K562 (cell line): ENCODE data around the gene UBXN2A. TPM values are rescaled to one million over a fixed set of nuclear protein-coding genes. Genes with fewer than 3 reads are reported as not detected.

ENCODE experiments used
- DDX20 ChIP-seq: fragments of 450-650 bp; IDR thresholded peaks from 2 replicates; pipeline ENCODE4 v1.6.1; 2016; ENCODE audit warnings: missing genetic modification characterization, low read depth, mild to moderate bottlenecking, missing compliant biosample characterization, moderate library complexity
- ERF ChIP-seq: fragments of 450-650 bp; formaldehyde crosslinking; IDR thresholded peaks from 2 replicates; pipeline ENCODE4 v1.4.0; 2020; ENCODE audit warnings: mild to moderate bottlenecking, mixed read lengths
- KDM5B ChIP-seq: fragments of 200-600 bp; sonication (generic); IDR thresholded peaks from 2 replicates; pipeline ENCODE4 v1.6.1; 2012; ENCODE audit warnings: low read depth, mild to moderate bottlenecking, moderate library complexity, low read length, control low read depth, inconsistent platforms; ENCODE audit not compliant: insufficient replicate concordance
- MEIS2 ChIP-seq: fragments of 450-650 bp; IDR thresholded peaks from 2 replicates; pipeline ENCODE4 v1.6.1; 2014; ENCODE audit warnings: mild to moderate bottlenecking; ENCODE audit not compliant: partially characterized antibody
- NCOR1 ChIP-seq: fragments of 450-650 bp; IDR thresholded peaks from 2 replicates; pipeline ENCODE4 v1.6.1; 2016; ENCODE audit warnings: mild to moderate bottlenecking, moderate library complexity
- NELFE ChIP-seq: IDR thresholded peaks from 2 replicates; pipeline ENCODE4 v1.6.1; 2011; ENCODE audit warnings: mild to moderate bottlenecking; ENCODE audit not compliant: insufficient read depth, insufficient read length
- NEUROD1 ChIP-seq: fragments of 150-350 bp; IDR thresholded peaks from 2 replicates; pipeline ENCODE4 v1.6.1; 2014; ENCODE audit warnings: borderline replicate concordance, low read length, low read depth; ENCODE audit not compliant: partially characterized antibody
- NR2C1 ChIP-seq, 2 experiments: fragments of 450-650 bp; IDR thresholded peaks; 2 replicates each; pipeline ENCODE4 v1.6.1; 2017; ENCODE audit warnings: mild to moderate bottlenecking in 2 of 2, antibody characterized with exemption in 1 of 2, inconsistent platforms in 1 of 2, missing compliant biosample characterization in 1 of 2, missing genetic modification characterization in 1 of 2
- POLR2A ChIP-seq: fragments of 450-650 bp; conservative IDR thresholded peaks from 2 replicates; pipeline ENCODE4 v1.6.1; 2016
- PTBP1 ChIP-seq: fragments of 200-400 bp; formaldehyde crosslinking; IDR thresholded peaks from 2 replicates; pipeline ENCODE4 v1.6.1; 2017; ENCODE audit warnings: low read depth, low read length
- PURB ChIP-seq: sonication (generic); formaldehyde crosslinking; IDR thresholded peaks from 2 replicates; pipeline ENCODE4 v1.9.0; 2021; ENCODE audit warnings: low read depth, mild to moderate bottlenecking, missing genetic modification reagents
- RAD51 ChIP-seq: fragments of 450-650 bp; IDR thresholded peaks from 2 replicates; pipeline ENCODE4 v1.7.1; 2016; ENCODE audit warnings: low read depth, mild to moderate bottlenecking, borderline replicate concordance
- SREBF1 ChIP-seq: fragments of 150-350 bp; IDR thresholded peaks from 2 replicates; pipeline ENCODE4 v1.6.1; 2014; ENCODE audit warnings: antibody characterized with exemption, low read depth, low read length, borderline replicate concordance
- TCF7 ChIP-seq: sonication (generic); IDR thresholded peaks from 2 replicates; pipeline ENCODE4 v1.6.1; 2016; ENCODE audit warnings: antibody characterized with exemption, borderline replicate concordance
- ZC3H11A ChIP-seq: IDR thresholded peaks from 2 replicates; pipeline ENCODE4 v1.6.1; 2012; ENCODE audit warnings: low read depth, low read length, improper control_type of control experiment
- ZFX ChIP-seq: sonication (generic); formaldehyde crosslinking; IDR thresholded peaks from 2 replicates; pipeline ENCODE4 v1.8.0; 2022; ENCODE audit warnings: mild to moderate bottlenecking, missing genetic modification reagents, moderate library complexity
- ZNF12 ChIP-seq: sonication (generic); formaldehyde crosslinking; IDR thresholded peaks from 2 replicates; pipeline ENCODE4 v1.4.0; 2020; ENCODE audit warnings: mild to moderate bottlenecking, missing genetic modification reagents
- ZNF507 ChIP-seq: conservative IDR thresholded peaks from 2 replicates; pipeline ENCODE4 v1.6.1; 2017; ENCODE audit warnings: missing genetic modification characterization, missing compliant biosample characterization
- polyA plus RNA-seq, 8 experiments: library from polyadenylated mRNA; depleted of rRNA in 4 of 8; stranded (reverse) in 5 of 8; unstranded in 3 of 8; fragments of >200 nt; fragmentation: Nextera tagmentation in 2 of 8; fragmentation: Illumina TruSeq in 1 of 8; extraction: Ambion mirVana in 2 of 8; extraction: Trizol in 1 of 8; gene quantifications; 2 replicates each; pipeline versions ENCODE4 v1.2.1 to v1.2.3, GENCODE V29; 2011 to 2014; ENCODE audit warnings: inconsistent platforms in 1 of 8, missing spikeins in 1 of 8
- total RNA-seq, 7 experiments: library from RNA; depleted of rRNA in 6 of 7; stranded (reverse); fragments of >200 nt in 6 of 7; fragmentation: Illumina TruSeq in 2 of 7; extraction: Trizol in 2 of 7; gene quantifications; 2 replicates each; pipeline versions ENCODE4 v1.2.1 to v1.2.3, GENCODE V29; 2011 to 2021; ENCODE audit warnings: low replicate concordance in 1 of 7
- TF ChIP-seq, protein P1 (sequence below): conservative IDR thresholded peaks from 2 replicates; pipeline ENCODE4 v1.6.1; 2011; ENCODE audit warnings: low read depth, mild to moderate bottlenecking, low read length; ENCODE audit not compliant: control insufficient read depth
- TF ChIP-seq, protein P2 (sequence below): IDR thresholded peaks from 2 replicates; pipeline ENCODE4 v1.6.1; 2014; ENCODE audit warnings: antibody characterized with exemption
- TF ChIP-seq, protein P3 (sequence below): sonication (generic); formaldehyde crosslinking; IDR thresholded peaks from 2 replicates; pipeline ENCODE4 v1.8.1; 2023; ENCODE audit warnings: mild to moderate bottlenecking, missing genetic modification reagents
- TF ChIP-seq, protein P4 (sequence below): IDR thresholded peaks from 2 replicates; pipeline ENCODE4 v1.6.1; 2016; ENCODE audit warnings: missing genetic modification characterization, missing compliant biosample characterization

UBXN2A gene
- total and polyA plus RNA-seq, 9 of the 15 experiments (the other 6 are each of a cell fraction or from before 2014, with no cell fraction given): 3.4 to 25.6 (median 16.0) TPM

DNA sequence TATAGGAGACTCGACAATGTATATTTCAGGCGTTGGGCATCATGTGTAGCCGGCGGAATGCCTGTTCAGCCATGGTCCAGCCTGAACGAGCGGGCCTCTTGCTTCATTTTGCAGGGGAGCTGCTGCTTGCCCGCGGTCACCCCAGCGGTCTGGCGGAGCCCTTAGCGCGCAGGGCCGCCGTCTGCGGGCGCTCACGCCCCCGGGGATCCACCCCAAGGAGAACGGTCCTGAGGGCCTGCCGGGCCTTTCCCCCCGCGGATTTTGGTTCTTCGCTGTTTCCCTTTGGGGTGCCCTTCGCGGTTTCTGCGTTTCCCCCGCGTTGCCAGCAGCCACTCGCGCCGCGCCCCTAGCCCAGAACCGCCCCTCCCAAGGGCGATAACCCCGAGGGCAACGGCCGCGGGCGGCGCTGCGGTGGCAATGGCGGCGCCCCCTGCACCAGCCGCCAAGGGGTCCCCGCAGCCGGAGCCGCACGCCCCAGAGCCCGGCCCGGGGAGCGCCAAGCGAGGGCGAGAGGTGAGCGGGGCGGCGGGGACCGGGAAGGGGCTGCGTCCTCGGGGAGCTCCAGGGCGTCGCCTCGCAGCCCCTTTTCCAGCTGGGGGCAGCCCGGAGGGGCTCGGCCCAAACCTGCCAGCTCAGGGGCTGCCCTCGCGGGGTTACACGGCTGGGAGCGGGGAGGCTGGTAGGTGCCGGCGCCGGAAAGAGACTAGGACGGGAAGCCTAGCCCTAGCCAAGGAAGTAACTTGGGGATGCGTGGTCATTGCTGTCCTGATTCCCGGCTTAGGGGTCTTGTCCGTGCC, 69.6 kb downstream of the UBXN2A start, which contains the start of gene MFSD2B (continued):
- TF ChIP-seq, protein P1, sequence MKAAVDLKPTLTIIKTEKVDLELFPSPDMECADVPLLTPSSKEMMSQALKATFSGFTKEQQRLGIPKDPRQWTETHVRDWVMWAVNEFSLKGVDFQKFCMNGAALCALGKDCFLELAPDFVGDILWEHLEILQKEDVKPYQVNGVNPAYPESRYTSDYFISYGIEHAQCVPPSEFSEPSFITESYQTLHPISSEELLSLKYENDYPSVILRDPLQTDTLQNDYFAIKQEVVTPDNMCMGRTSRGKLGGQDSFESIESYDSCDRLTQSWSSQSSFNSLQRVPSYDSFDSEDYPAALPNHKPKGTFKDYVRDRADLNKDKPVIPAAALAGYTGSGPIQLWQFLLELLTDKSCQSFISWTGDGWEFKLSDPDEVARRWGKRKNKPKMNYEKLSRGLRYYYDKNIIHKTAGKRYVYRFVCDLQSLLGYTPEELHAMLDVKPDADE: no peak
- TF ChIP-seq DDX20 (tag) (no peak), PTBP1 (no peak), SREBF1 (no peak), ZNF12 (no peak), ZC3H11A (no peak), NCOR1 (no peak), PURB (CRISPR knock-in tag) (no peak), ZFX (peak; percentile 63), MEIS2 (no peak), NELFE (no peak), ZNF507 (tag) (no peak), TCF7 (no peak), KDM5B (peak; percentile 16), POLR2A (no peak), NEUROD1 (no peak), NR2C1 (IDR thresholded peaks at IDR 0.05) (no peak), NR2C1 (tag; IDR thresholded peaks at IDR 0.05) (no peak), RAD51 (no peak), ERF (CRISPR knock-in tag) (no peak)
- TF ChIP-seq, protein P2, sequence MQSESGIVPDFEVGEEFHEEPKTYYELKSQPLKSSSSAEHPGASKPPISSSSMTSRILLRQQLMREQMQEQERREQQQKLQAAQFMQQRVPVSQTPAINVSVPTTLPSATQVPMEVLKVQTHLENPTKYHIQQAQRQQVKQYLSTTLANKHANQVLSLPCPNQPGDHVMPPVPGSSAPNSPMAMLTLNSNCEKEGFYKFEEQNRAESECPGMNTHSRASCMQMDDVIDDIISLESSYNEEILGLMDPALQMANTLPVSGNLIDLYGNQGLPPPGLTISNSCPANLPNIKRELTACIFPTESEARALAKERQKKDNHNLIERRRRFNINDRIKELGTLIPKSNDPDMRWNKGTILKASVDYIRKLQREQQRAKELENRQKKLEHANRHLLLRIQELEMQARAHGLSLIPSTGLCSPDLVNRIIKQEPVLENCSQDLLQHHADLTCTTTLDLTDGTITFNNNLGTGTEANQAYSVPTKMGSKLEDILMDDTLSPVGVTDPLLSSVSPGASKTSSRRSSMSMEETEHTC: no peak
- TF ChIP-seq, protein P3, sequence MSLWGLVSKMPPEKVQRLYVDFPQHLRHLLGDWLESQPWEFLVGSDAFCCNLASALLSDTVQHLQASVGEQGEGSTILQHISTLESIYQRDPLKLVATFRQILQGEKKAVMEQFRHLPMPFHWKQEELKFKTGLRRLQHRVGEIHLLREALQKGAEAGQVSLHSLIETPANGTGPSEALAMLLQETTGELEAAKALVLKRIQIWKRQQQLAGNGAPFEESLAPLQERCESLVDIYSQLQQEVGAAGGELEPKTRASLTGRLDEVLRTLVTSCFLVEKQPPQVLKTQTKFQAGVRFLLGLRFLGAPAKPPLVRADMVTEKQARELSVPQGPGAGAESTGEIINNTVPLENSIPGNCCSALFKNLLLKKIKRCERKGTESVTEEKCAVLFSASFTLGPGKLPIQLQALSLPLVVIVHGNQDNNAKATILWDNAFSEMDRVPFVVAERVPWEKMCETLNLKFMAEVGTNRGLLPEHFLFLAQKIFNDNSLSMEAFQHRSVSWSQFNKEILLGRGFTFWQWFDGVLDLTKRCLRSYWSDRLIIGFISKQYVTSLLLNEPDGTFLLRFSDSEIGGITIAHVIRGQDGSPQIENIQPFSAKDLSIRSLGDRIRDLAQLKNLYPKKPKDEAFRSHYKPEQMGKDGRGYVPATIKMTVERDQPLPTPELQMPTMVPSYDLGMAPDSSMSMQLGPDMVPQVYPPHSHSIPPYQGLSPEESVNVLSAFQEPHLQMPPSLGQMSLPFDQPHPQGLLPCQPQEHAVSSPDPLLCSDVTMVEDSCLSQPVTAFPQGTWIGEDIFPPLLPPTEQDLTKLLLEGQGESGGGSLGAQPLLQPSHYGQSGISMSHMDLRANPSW (CRISPR knock-in tag): no peak
- TF ChIP-seq, protein P4, sequence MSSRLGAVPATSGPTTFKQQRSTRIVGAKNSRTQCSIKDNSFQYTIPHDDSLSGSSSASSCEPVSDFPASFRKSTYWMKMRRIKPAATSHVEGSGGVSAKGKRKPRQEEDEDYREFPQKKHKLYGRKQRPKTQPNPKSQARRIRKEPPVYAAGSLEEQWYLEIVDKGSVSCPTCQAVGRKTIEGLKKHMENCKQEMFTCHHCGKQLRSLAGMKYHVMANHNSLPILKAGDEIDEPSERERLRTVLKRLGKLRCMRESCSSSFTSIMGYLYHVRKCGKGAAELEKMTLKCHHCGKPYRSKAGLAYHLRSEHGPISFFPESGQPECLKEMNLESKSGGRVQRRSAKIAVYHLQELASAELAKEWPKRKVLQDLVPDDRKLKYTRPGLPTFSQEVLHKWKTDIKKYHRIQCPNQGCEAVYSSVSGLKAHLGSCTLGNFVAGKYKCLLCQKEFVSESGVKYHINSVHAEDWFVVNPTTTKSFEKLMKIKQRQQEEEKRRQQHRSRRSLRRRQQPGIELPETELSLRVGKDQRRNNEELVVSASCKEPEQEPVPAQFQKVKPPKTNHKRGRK (tag): no peak
